Colonic mucosa (tissue), 4 donors: ENCODE results near the gene POLR2E. TPM values are rescaled to one million over a fixed set of nuclear protein-coding genes. Genes with fewer than 3 reads are reported as not detected.

Source experiments
- DNase-seq: peaks from one replicate; pipeline ENCODE4 v3.0.0-alpha.2; 2020
- H3K27ac ChIP-seq: fragments of 200-600 bp; one replicate; pipeline ENCODE4 v1.8.0; 2021
- H3K27me3 ChIP-seq: fragments of 200-600 bp; one replicate; pipeline ENCODE4 v1.8.0; 2021
- H3K36me3 ChIP-seq: fragments of 200-600 bp; one replicate; pipeline ENCODE4 v1.8.0; 2021
- H3K4me1 ChIP-seq: fragments of 200-600 bp; one replicate; pipeline ENCODE4 v1.8.0; 2021; ENCODE audit warnings: mild to moderate bottlenecking
- H3K4me3 ChIP-seq: fragments of 200-600 bp; one replicate; pipeline ENCODE4 v1.8.0; 2021
- H3K9ac ChIP-seq, 2 donors: one replicate each; pipeline ENCODE4 v1.7.0; 2013; ENCODE audit warnings: control low read depth in 2 of 2, low read depth in 2 of 2, low read length in 2 of 2
- H3K9me3 ChIP-seq: fragments of 200-600 bp; one replicate; pipeline ENCODE4 v1.8.0; 2021
- intact Hi-C: fragments of 100-400 bp; cut with DNase I; formaldehyde crosslinking; loops from one replicate; pipeline ENCODE4 v1.14.1; 2022
- total RNA-seq, 2 donors: library from RNA; stranded (reverse); fragmentation: NEBNext Ultra II Directional in 1 of 2; extraction: Animal tissue kit (Norgen Biotek cat#: 25700) in 1 of 2; gene quantifications; one replicate each; pipeline ENCODE4 v1.2.1, GENCODE V29; 2021
- TF ChIP-seq, protein P1 (sequence below): fragments of 200-600 bp; IDR thresholded peaks from one replicate; pipeline ENCODE4 v1.8.0; 2022; ENCODE audit warnings: antibody characterized with exemption, mild to moderate bottlenecking
- donor health status: healthy.
- donor health status: DM: no; HTN: no; CAD: no.
- donor health status: DM: no; HTN: no; CAD: no.

The POLR2E gene
- total RNA-seq: 100 to 1,000 TPM; 135 to 245 TPM

DNA sequence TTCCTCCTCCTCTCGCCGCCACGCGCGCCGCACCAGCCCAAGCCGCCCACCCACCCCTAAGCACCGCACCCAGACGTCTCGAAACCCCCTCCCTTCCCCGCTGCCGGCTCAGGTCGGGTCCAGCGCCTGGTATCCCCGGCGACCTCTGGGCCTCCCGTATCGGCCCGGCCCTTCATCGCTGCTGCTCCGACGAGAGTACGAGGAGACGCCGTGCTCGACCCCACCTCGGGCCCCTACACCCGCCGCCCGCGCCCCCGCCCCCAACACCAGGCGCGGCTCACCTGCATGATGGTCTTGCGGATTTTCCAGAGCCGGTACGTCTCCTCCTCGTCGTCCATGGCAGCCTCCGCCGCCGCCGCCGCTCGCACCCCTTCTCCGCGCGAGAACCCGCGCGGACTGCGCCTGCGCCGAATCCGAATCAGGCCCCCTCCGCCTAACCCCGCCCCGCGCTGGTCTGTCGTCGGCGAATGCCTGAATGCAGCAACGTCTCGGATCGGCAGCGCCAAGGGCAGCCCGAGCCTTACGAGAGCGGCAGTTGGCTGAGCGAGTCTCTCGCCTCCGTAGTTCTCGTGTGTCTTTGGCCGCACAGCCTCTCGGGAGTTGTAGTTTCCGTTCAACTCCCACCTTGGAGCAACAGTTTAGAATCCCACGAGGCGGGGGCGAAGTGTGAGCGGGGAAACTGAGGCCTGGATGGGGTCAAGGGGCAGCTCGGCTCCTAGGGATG, at the start of gene POLR2E:
Gene POLR2E, minus strand, starts transcription at position 398 of the 724 bp plus-strand sequence. Its CDS starts 60 bp downstream, at position 338.
- intact Hi-C loops: no loop called here
- peaks cover 17% of the 10 kb centered on the region for H3K4me1 ChIP-seq
- peak; percentile 98 for DNase-seq
- H3K9ac ChIP-seq: peak within 1 kb of the TSS; percentile 89 to 90
- TF ChIP-seq, protein P1, sequence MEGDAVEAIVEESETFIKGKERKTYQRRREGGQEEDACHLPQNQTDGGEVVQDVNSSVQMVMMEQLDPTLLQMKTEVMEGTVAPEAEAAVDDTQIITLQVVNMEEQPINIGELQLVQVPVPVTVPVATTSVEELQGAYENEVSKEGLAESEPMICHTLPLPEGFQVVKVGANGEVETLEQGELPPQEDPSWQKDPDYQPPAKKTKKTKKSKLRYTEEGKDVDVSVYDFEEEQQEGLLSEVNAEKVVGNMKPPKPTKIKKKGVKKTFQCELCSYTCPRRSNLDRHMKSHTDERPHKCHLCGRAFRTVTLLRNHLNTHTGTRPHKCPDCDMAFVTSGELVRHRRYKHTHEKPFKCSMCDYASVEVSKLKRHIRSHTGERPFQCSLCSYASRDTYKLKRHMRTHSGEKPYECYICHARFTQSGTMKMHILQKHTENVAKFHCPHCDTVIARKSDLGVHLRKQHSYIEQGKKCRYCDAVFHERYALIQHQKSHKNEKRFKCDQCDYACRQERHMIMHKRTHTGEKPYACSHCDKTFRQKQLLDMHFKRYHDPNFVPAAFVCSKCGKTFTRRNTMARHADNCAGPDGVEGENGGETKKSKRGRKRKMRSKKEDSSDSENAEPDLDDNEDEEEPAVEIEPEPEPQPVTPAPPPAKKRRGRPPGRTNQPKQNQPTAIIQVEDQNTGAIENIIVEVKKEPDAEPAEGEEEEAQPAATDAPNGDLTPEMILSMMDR: no peak
- peak within 1 kb of the TSS; percentile 40 for H3K27ac ChIP-seq
- no peaks in the 10 kb centered on the region for H3K9me3 ChIP-seq
- H3K27me3 ChIP-seq: no peaks in the 10 kb centered on the region
- peak within 1 kb of the TSS; percentile 99 for H3K4me3 ChIP-seq
- H3K36me3 ChIP-seq: peaks cover 5% of the 10 kb centered on the region

DNA sequence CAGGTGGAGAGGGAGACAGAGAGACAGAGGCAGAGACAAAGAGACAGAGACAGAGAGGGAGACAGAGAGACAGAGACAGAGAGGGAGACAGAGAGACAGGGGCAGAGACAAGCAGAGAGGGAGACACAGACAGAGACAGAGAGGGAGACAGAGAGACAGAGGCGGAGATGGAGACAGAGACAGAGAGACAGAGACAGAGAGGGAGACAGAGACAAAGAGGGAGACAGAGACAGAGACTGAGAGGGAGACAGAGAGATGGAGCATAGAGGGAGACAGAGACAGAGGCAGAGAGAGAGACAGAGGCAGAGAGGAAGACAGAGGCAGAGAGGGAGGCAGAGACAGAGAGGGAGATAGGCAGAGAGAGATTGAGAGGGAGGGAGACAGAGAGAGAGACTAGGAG, 49.6 kb upstream of the POLR2E start:
- H3K9me3 ChIP-seq: no peaks in the 10 kb centered on the region
- intact Hi-C loops: no loop called here

DNA sequence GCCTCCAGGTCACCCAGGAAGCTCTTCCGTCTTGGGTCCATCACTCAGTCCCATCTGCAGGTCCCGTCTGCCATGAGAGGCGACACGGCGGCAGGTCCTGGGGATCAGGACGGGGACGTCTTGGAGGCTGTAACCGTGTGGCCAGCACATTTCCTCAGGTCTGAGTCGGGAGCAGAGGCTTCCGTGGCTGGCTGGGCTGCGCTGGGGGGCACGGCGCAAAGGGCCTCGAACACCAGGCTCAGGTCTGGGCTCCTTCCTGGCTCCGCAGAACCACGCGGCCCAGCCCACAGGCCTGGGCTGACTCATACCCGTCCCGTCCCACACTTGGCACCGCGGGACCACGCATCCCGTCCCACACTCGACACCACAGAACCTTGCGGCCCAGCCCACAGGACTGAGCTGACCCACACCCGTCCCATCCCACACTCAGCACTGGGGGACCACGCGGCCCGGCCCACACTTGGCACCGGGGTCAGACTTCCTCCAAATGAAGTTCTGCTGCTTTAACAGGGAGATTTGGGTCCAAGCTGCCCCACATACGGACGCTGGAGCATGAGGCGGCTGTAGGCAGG, 48.7 kb upstream of the POLR2E start:
- peaks cover 5% of the 10 kb centered on the region for H3K36me3 ChIP-seq
- H3K4me3 ChIP-seq: no peak overlapping the region
- H3K9ac ChIP-seq: no peak overlapping the region
- TF ChIP-seq, protein P1: no peak
- no peaks in the 10 kb centered on the region for H3K27me3 ChIP-seq
- H3K4me1 ChIP-seq: no peaks in the 10 kb centered on the region
- intact Hi-C loops: no loop called here
- no peak overlapping the region for H3K27ac ChIP-seq
- no peaks in the 10 kb centered on the region for H3K9me3 ChIP-seq
- no peak for DNase-seq

More for the DNA sequence above, 49.6 kb upstream of the POLR2E start:
- H3K9ac ChIP-seq: no peak overlapping the region
- TF ChIP-seq, protein P1: no peak
- no peak overlapping the region for H3K4me3 ChIP-seq
- peaks cover 5% of the 10 kb centered on the region for H3K36me3 ChIP-seq
- H3K27ac ChIP-seq: no peak overlapping the region
- H3K4me1 ChIP-seq: no peaks in the 10 kb centered on the region
- no peak for DNase-seq
- H3K27me3 ChIP-seq: no peaks in the 10 kb centered on the region

DNA sequence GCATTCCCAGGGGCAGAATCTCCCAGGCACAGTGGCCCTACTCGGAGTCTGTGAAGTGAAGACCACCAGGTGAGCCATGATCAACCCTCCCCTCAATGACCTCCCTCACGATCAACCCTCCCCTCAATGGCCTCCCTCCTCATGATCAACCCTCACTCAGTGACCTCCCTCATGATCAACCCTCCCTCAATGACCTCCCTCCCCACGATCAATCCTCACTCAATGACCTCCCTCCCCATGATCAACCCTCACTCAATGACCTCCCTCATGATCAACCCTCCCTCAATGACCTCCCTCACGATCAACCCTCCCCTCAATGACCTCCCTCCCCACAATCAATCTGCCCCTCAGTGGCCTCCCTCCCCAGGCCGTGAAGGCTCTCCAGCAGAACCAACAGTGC, 46.8 kb upstream of the POLR2E start:
- no peaks in the 10 kb centered on the region for H3K4me1 ChIP-seq
- no peaks in the 10 kb centered on the region for H3K9me3 ChIP-seq
- peaks cover 5% of the 10 kb centered on the region for H3K36me3 ChIP-seq
- H3K27ac ChIP-seq: no peak overlapping the region
- H3K9ac ChIP-seq: no peak overlapping the region
- TF ChIP-seq, protein P1: no peak
- no peak overlapping the region for H3K4me3 ChIP-seq
- no peaks in the 10 kb centered on the region for H3K27me3 ChIP-seq
- intact Hi-C loops: no loop called here
- no peak for DNase-seq

DNA sequence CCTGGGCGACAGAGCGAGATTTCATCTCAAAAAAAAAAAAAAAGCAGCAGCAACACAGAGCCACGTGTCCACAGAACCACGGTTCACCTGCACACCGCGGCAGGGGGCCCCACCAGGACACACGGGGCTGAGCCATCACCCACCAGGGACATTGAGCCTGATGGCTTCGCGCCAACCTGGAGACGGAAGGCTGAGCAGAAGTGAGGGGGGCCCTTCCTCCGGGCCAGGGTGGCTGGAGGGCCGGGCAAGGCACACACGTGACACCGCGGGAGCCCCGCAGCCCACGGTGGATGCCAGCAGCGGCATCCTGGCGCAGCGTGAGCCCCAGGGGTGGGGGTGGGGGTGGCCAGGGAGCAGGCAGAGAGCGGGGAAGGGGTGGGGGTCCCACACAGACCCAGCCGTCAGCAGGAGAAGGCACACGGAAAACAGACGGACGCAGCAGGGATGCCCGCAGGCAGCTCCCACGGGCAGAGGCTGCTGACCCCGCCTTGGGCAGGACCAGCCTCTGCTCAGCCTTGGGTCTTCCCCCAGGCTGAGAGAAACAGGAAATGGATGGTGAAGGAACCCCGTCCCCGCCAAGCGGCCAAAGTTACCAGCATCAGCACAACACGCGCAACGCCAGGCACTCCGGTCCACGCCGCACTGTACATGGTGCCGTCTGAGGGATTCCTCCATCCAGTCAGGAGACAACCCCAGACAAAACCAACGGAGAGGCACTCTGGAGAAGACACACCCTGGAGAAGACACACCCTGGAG, 45.3 kb upstream of the POLR2E start:
- Histone ChIP-seq H3K36me3 (no peaks in the 10 kb centered on the region), H3K27me3 (no peaks in the 10 kb centered on the region), H3K4me1 (peaks cover 14% of the 10 kb centered on the region), H3K27ac (no peak overlapping the region), H3K9me3 (no peaks in the 10 kb centered on the region), H3K4me3 (no peak overlapping the region), H3K9ac (no peak overlapping the region)
- TF ChIP-seq, protein P1: no peak
- DNase-seq: no peak
- intact Hi-C loops: no loop called here
